Kidney (tissue), 14 donors: ENCODE measurements around the gene PDE4C. TPM values are rescaled to one million over a fixed set of nuclear protein-coding genes. Genes with fewer than 3 reads are reported as not detected.

Experiments used
- DNase-seq, 5 donors: peaks; one replicate each; pipeline ENCODE4 v3.0.0-alpha.2; 2013 to 2020
- FAIRE-seq: peaks from 2 replicates; lab custom pipeline; 2012; peaks lifted over from hg19 to GRCh38; lab: Jason Lieb, UNC
- H3K27ac ChIP-seq, 2 donors: one replicate each; pipeline ENCODE4 v1.7.0; 2013; ENCODE audit warnings: low read depth in 2 of 2, low read length in 2 of 2, inconsistent platforms in 1 of 2
- H3K27me3 ChIP-seq: one replicate; pipeline ENCODE4 v1.7.1; 2013; ENCODE audit warnings: low read length, inconsistent platforms; ENCODE audit not compliant: control insufficient read depth, insufficient read depth
- H3K36me3 ChIP-seq, 3 donors: one replicate each; pipeline versions ENCODE4 v1.7.0 to v1.7.1; 2013; ENCODE audit warnings: low read length in 3 of 3, control low read depth in 1 of 3, inconsistent platforms in 1 of 3; ENCODE audit not compliant: insufficient read depth in 3 of 3, control insufficient read depth in 2 of 3
- H3K4me1 ChIP-seq, 3 donors: one replicate each; pipeline versions ENCODE4 v1.7.0 to v1.7.1; 2013; ENCODE audit warnings: low read length in 3 of 3, inconsistent platforms in 1 of 3, low read depth in 1 of 3; ENCODE audit not compliant: control insufficient read depth in 2 of 3, insufficient read depth in 2 of 3
- H3K4me3 ChIP-seq, 3 donors: one replicate each; pipeline versions ENCODE4 v1.7.0 to v1.8.1; 2013; ENCODE audit warnings: low read length in 3 of 3, control low read depth in 1 of 3, inconsistent platforms in 1 of 3
- H3K9ac ChIP-seq, 3 donors: one replicate each; pipeline versions ENCODE4 v1.7.0 to v1.7.1; 2013; ENCODE audit warnings: low read length in 3 of 3, control low read depth in 1 of 3, inconsistent platforms in 1 of 3
- H3K9me3 ChIP-seq, 3 donors: one replicate each; pipeline versions ENCODE4 v1.7.0 to v1.7.1; 2013; ENCODE audit warnings: low read length in 3 of 3, control low read depth in 1 of 3, inconsistent platforms in 1 of 3; ENCODE audit not compliant: control insufficient read depth in 2 of 3, insufficient read depth in 1 of 3
- intact Hi-C: fragments of 100-400 bp; cut with DNase I; formaldehyde crosslinking; loops from one replicate; pipeline ENCODE4 v1.11.1; 2022
- polyA plus RNA-seq: library from polyadenylated mRNA; stranded (reverse); fragments of 350-450 nt; fragmentation: Illumina TruSeq; extraction: RNeasy Lipid Tissue Mini Kit (QIAGEN cat#74804); gene quantifications from one replicate; pipeline ENCODE4 v1.2.3, GENCODE V29; 2014; ENCODE audit warnings: low read depth, low replicate concordance; ENCODE audit not compliant: insufficient read depth
- total RNA-seq: library from RNA; stranded (reverse); fragmentation: NEBNext Ultra II Directional; extraction: Animal tissue kit (Norgen Biotek cat#: 25700); gene quantifications from one replicate; pipeline ENCODE4 v1.2.1, GENCODE V29; 2021
- TF ChIP-seq, protein P1 (sequence below): IDR thresholded peaks from 3 replicates; pipeline ENCODE4 v1.5.1; 2012; ENCODE audit warnings: mild to moderate bottlenecking, moderate library complexity, borderline replicate concordance; ENCODE audit not compliant: insufficient read depth; ENCODE audit errors: extremely low read depth
- donor health status: control.
- donor health status: control.
- donor health status: control.
- donor health status: control.
- donor health status: control.
- donor health status: DM: yes; HTN: yes; CAD: no.
- donor health status: Normal renal cell carcinoma (clear cell type).

PDE4C gene
- total and polyA plus RNA-seq, 2 donors from 2014 or later, result 2.0 TPM; not detected in 1

DNA sequence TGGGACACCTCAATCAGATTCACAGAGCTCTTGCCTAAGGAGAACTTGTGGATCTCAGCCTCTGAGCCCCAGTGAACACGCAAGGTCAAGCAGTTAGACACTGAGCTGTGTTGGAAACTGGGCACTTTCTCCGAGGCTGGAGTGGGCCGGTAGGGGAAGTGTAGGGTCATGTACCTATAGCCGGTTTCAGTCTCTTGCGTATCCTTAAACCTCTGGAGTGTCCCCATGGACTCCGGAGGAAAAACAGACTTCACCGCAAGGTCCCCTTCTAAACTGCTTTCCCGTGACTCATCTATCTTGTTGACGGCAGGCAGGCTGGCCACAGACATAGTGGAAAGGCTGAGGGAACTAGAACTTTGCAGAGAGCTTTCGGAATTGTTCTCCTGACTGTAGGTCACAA, 36.7 kb upstream of the PDE4C start:
- H3K4me3 ChIP-seq, result no peak overlapping the region
- peaks cover 0 to 18% (median 4%) of the 10 kb centered on the region in 3 donors for H3K36me3 ChIP-seq
- TF ChIP-seq, protein P1, sequence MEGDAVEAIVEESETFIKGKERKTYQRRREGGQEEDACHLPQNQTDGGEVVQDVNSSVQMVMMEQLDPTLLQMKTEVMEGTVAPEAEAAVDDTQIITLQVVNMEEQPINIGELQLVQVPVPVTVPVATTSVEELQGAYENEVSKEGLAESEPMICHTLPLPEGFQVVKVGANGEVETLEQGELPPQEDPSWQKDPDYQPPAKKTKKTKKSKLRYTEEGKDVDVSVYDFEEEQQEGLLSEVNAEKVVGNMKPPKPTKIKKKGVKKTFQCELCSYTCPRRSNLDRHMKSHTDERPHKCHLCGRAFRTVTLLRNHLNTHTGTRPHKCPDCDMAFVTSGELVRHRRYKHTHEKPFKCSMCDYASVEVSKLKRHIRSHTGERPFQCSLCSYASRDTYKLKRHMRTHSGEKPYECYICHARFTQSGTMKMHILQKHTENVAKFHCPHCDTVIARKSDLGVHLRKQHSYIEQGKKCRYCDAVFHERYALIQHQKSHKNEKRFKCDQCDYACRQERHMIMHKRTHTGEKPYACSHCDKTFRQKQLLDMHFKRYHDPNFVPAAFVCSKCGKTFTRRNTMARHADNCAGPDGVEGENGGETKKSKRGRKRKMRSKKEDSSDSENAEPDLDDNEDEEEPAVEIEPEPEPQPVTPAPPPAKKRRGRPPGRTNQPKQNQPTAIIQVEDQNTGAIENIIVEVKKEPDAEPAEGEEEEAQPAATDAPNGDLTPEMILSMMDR, result no peak
- no peaks in the 10 kb centered on the region for H3K27me3 ChIP-seq
- no peaks in the 10 kb centered on the region for H3K9me3 ChIP-seq
- intact Hi-C loops, result no loop called here
- H3K4me1 ChIP-seq, result no peaks in the 10 kb centered on the region
- no peak for FAIRE-seq
- no peak overlapping the region for H3K27ac ChIP-seq
- no peak for DNase-seq
- no peak overlapping the region for H3K9ac ChIP-seq

DNA sequence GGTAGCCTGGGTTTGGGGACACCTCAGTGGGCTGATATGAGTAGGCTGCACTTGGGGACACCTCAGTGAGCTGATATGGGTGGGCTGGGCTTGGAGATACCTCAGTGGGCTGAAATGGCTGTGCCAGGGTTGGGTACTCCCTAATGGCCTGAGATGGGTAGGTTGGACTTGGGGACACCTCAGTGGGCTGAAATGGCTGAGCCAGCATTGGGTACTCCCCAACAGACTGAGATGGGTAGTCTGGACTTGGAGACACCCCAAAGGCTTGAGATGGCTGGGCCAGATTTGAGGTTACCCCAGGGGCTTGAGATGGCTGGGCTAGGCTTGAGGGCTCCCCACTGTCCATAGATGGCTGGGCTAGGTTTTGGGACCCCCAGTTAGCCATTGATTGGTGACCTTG, 35.9 kb upstream of the PDE4C start:
- Histone ChIP-seq H3K4me1 (no peaks in the 10 kb centered on the region), H3K27ac (no peak overlapping the region), H3K9ac (no peak overlapping the region), H3K36me3 (peaks cover 0 to 18% (median 4%) of the 10 kb centered on the region in 3 donors), H3K9me3 (no peaks in the 10 kb centered on the region), H3K27me3 (no peaks in the 10 kb centered on the region), H3K4me3 (no peak overlapping the region)
- FAIRE-seq (no peak), DNase-seq (no peak)
- TF ChIP-seq, protein P1, result no peak
- intact Hi-C loops, result no loop called here

DNA sequence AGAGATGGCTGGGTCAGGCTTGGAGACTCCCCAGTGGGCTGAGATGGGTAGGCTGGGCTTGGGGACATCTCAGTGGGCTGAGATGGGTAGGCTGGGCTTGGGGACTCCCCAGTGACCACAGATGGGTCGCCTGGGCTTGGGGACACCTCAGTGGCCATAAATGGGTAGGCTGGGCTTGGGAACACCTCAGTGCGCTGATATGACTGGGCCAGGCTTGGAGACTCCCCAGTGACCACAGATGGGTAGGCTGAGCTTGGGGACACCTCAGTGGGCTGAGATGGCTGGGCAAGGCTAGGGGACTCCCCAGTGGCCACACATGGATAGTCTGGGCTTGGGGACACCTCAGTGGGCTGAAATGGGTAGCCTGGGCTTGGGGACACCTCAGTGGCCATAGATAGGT, 35.2 kb upstream of the PDE4C start:
- no peaks in the 10 kb centered on the region for H3K4me1 ChIP-seq
- FAIRE-seq (no peak), DNase-seq (no peak)
- intact Hi-C loops, result no loop called here
- no peak overlapping the region for H3K9ac ChIP-seq
- H3K36me3 ChIP-seq, result peaks cover 0 to 17% (median 2%) of the 10 kb centered on the region in 3 donors
- no peak overlapping the region for H3K4me3 ChIP-seq
- TF ChIP-seq, protein P1, result no peak
- no peak overlapping the region for H3K27ac ChIP-seq
- no peaks in the 10 kb centered on the region for H3K9me3 ChIP-seq
- no peaks in the 10 kb centered on the region for H3K27me3 ChIP-seq

DNA sequence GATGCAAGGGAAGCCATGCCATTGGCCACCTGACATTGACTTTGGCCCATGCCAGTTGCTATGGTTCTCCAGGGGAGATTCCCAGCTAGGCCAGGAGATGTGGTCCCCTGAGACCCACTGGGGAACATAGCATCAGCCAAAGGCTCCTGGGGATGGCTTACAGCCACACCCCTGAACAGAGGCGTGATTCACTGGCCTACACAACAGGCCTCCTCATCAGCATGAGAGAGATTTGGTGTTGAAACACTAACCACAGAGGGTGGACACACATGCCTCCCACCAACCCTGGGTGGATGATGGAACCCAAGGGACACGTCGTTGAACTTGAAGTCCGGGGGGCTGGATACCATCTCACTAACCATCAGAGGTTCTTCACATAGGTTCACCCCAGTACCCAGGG, 33.7 kb upstream of the PDE4C start:
- no peaks in the 10 kb centered on the region for H3K4me1 ChIP-seq
- intact Hi-C loops, result loop anchor here (10.0 kb wide), 1 partner anchor 65 kb away; the partner anchor contains the start of gene MPV17L2
- H3K27me3 ChIP-seq, result no peaks in the 10 kb centered on the region
- no peak for FAIRE-seq
- H3K9ac ChIP-seq, result no peak overlapping the region
- H3K9me3 ChIP-seq, result no peaks in the 10 kb centered on the region
- TF ChIP-seq, protein P1, result no peak
- no peak overlapping the region for H3K4me3 ChIP-seq
- H3K27ac ChIP-seq, result no peak overlapping the region
- H3K36me3 ChIP-seq, result peaks cover 0 to 11% (median 0%) of the 10 kb centered on the region in 3 donors
- no peak for DNase-seq
